PC-9 (cell line): Measurements from ENCODE around the gene ZNF317.

Source experiments
- EZH2 ChIP-seq: fragments of 200-600 bp; sonication (generic); IDR thresholded peaks from 2 replicates; pipeline ENCODE4 v1.8.0; 2017; ENCODE audit warnings: antibody characterized with exemption, low read depth
- TF ChIP-seq, protein P1 (sequence below): fragments of 200-600 bp; sonication (generic); conservative IDR thresholded peaks from 2 replicates; pipeline ENCODE4 v1.6.1; 2017; ENCODE audit warnings: mixed run types, antibody characterized with exemption, mild to moderate bottlenecking, moderate library complexity

DNA sequence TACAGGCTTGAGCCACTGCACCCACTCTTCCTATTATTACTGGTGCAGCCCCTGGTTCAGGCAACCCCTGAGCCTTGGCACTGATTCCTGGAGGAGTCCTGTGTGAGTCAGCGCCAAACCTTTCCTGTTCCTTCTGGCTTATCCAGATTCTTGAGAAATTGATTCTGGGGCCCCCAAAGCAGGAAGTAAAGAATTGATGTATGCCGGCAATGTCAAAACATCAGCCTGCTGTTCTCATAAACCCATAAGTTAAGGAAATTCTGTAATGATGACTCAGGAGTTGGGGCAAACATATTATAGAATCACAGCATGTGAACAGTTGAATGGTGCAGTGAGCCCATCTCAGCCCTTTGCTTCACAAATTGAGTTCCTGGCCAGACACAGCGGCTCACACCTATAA is 12.0 kb upstream of the ZNF317 start:
- TF ChIP-seq, protein P1, sequence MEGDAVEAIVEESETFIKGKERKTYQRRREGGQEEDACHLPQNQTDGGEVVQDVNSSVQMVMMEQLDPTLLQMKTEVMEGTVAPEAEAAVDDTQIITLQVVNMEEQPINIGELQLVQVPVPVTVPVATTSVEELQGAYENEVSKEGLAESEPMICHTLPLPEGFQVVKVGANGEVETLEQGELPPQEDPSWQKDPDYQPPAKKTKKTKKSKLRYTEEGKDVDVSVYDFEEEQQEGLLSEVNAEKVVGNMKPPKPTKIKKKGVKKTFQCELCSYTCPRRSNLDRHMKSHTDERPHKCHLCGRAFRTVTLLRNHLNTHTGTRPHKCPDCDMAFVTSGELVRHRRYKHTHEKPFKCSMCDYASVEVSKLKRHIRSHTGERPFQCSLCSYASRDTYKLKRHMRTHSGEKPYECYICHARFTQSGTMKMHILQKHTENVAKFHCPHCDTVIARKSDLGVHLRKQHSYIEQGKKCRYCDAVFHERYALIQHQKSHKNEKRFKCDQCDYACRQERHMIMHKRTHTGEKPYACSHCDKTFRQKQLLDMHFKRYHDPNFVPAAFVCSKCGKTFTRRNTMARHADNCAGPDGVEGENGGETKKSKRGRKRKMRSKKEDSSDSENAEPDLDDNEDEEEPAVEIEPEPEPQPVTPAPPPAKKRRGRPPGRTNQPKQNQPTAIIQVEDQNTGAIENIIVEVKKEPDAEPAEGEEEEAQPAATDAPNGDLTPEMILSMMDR, result no peak
- TF ChIP-seq EZH2, result no peak
